ENCODE data around the gene PGBD1.

Gene PGBD1

GRCh38 chr6:28330041-28330440 is 48.7 kb downstream of the PGBD1 start:
- no peak for DNase-seq (ENCODE audit: low read depth)
- TF ChIP-seq POLR2A (IDR thresholded peaks at IDR 0.05; ENCODE audit: extremely low read depth, insufficient read length): no peak
- no peak for TF ChIP-seq CTCF (IDR thresholded peaks at IDR 0.05; ENCODE audit: low read depth, low read length)
- no peak for TF ChIP-seq MAX (IDR thresholded peaks at IDR 0.05; ENCODE audit: low read depth, low read length)
- no peak for TF ChIP-seq MYC (IDR thresholded peaks at IDR 0.05; ENCODE audit: low read depth, low read length)
- no peak overlapping the region for H3K4me3 ChIP-seq (ENCODE audit: low read depth, low read length)

GRCh38 chr6:28333047-28333446 is 51.7 kb downstream of the PGBD1 start:
- DNase-seq (ENCODE audit: low read depth): no peak
- H3K4me3 ChIP-seq (ENCODE audit: low read depth, low read length): no peak overlapping the region
- TF ChIP-seq CTCF (IDR thresholded peaks at IDR 0.05; ENCODE audit: low read depth, low read length): no peak
- TF ChIP-seq MYC (IDR thresholded peaks at IDR 0.05; ENCODE audit: low read depth, low read length): no peak
- no peak for TF ChIP-seq POLR2A (IDR thresholded peaks at IDR 0.05; ENCODE audit: extremely low read depth, insufficient read length)
- no peak for TF ChIP-seq MAX (IDR thresholded peaks at IDR 0.05; ENCODE audit: low read depth, low read length)

- DNase-seq (ENCODE audit: low read depth): no peak
- H3K4me3 ChIP-seq (ENCODE audit: low read depth, low read length): no peak overlapping the region
- no peak for TF ChIP-seq MYC (IDR thresholded peaks at IDR 0.05; ENCODE audit: low read depth, low read length)
- TF ChIP-seq MAX (IDR thresholded peaks at IDR 0.05; ENCODE audit: low read depth, low read length): no peak
- no peak for TF ChIP-seq POLR2A (IDR thresholded peaks at IDR 0.05; ENCODE audit: extremely low read depth, insufficient read length)
- no peak for TF ChIP-seq CTCF (IDR thresholded peaks at IDR 0.05; ENCODE audit: low read depth, low read length)
These were observed 52.2 kb downstream of the PGBD1 start for GRCh38 chr6:28333599-28334018.

GRCh38 chr6:28334286-28335039 is 53.1 kb downstream of the PGBD1 start:
- peak overlapping the region; percentile 91 for H3K4me3 ChIP-seq (ENCODE audit: low read depth, low read length)
- TF ChIP-seq MAX (IDR thresholded peaks at IDR 0.05; ENCODE audit: low read depth, low read length): no peak
- TF ChIP-seq POLR2A (IDR thresholded peaks at IDR 0.05; ENCODE audit: extremely low read depth, insufficient read length): no peak
- no peak for TF ChIP-seq MYC (IDR thresholded peaks at IDR 0.05; ENCODE audit: low read depth, low read length)
- TF ChIP-seq CTCF (IDR thresholded peaks at IDR 0.05; ENCODE audit: low read depth, low read length): no peak
- DNase-seq (ENCODE audit: low read depth): no peak

- H3K4me3 ChIP-seq (ENCODE audit: low read depth, low read length): peak overlapping the region; percentile 91
- TF ChIP-seq MYC (IDR thresholded peaks at IDR 0.05; ENCODE audit: low read depth, low read length): 0 out of 2 replicates have a peak, but pooled peaks have one; percentile 5
- no peak for TF ChIP-seq CTCF (IDR thresholded peaks at IDR 0.05; ENCODE audit: low read depth, low read length)
- DNase-seq (ENCODE audit: low read depth): no peak
These were observed 53.7 kb downstream of the PGBD1 start for GRCh38 chr6:28335040-28335563.
